Activated naive CD4-positive, alpha-beta T cell treated with anti-CD3 and anti-CD28 coated beads, Interleukin-2, amount 10 ng/mL, durations not matched to agents 7 days and 5 days (primary cell): ENCODE data around the gene GPR3.
"Not testable (repeated sequence)": the region's sequence is repeated elsewhere in the genome, so short reads cannot be mapped to it uniquely, and the experiment has no call there.

ENCODE experiments used
- CTCF ChIA-PET: fragments of 350-600 bp; sonication (Branson Sonifier 250); formaldehyde crosslinking; loops from one replicate; lab custom pipeline; 2021; ENCODE audit warnings: antibody characterized with exemption; lab: Charles Lee
- DNase-seq: peaks from one replicate; pipeline ENCODE4 v3.0.0-alpha.2; 2020
- H3K27ac Mint-ChIP-seq: one replicate; pipeline ENCODE4 v1.8.0; 2021; ENCODE audit warnings: mild to moderate bottlenecking, moderate library complexity, mixed read lengths
- H3K27me3 Mint-ChIP-seq: one replicate; pipeline ENCODE4 v1.8.0; 2021; ENCODE audit warnings: mild to moderate bottlenecking, mixed read lengths
- H3K36me3 Mint-ChIP-seq: one replicate; pipeline ENCODE4 v1.8.0; 2021; ENCODE audit warnings: mixed read lengths
- H3K4me1 Mint-ChIP-seq: one replicate; pipeline ENCODE4 v1.8.0; 2021; ENCODE audit warnings: mixed read lengths
- H3K4me3 Mint-ChIP-seq: one replicate; pipeline ENCODE4 v1.8.0; 2021; ENCODE audit warnings: mild to moderate bottlenecking, moderate library complexity, mixed read lengths
- H3K9me3 Mint-ChIP-seq: one replicate; pipeline ENCODE4 v1.8.0; 2021; ENCODE audit warnings: mixed read lengths

Gene GPR3

GRCh38 chr1:27403931-27404330, 11.5 kb downstream of the GPR3 start:
- no peak overlapping the region for H3K27ac Mint-ChIP-seq
- H3K27me3 Mint-ChIP-seq: no peaks in the 10 kb centered on the region
- peaks cover 22% of the 10 kb centered on the region for H3K36me3 Mint-ChIP-seq
- H3K4me3 Mint-ChIP-seq: no peak overlapping the region
- CTCF ChIA-PET: interaction anchor here (0.9 to 10.3 kb wide), 7 partner anchors 12 to 259 kb away, joined by 3 to 103 read pairs (median 6); partner anchors contain the start of gene AHDC1
- H3K9me3 Mint-ChIP-seq: no peaks in the 10 kb centered on the region
- DNase-seq: no peak
- peaks cover 18% of the 10 kb centered on the region for H3K4me1 Mint-ChIP-seq

DNA sequence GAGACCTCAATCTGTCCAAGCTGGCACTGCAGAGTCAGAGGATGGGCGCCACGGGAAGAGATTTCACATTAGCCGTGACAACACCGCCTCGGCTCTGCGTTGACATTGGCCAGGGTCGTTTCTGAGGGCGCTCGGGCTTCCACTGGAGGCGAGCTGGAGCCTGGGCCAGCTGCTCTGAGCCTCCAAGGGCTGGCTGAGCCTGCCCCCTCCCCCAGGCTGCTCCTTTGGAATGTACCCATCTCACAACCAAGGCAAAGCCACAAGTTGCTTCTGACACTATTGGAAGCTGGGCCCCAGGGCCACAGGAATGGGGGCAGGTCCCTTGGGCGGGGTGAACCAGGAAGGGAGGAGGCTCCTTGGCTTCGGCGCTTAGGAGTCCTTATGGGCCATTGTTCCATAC, 12.7 kb downstream of the GPR3 start:
- H3K36me3 Mint-ChIP-seq: peaks cover 23% of the 10 kb centered on the region
- H3K9me3 Mint-ChIP-seq: no peaks in the 10 kb centered on the region
- no peak overlapping the region for H3K27ac Mint-ChIP-seq
- H3K4me3 Mint-ChIP-seq: no peak overlapping the region
- H3K4me1 Mint-ChIP-seq: peaks cover 18% of the 10 kb centered on the region
- no peak for DNase-seq
- H3K27me3 Mint-ChIP-seq: no peaks in the 10 kb centered on the region
- CTCF ChIA-PET: interaction anchor here (0.7 to 1.2 kb wide), 2 partner anchors 201 to 258 kb away, joined by 3 to 5 read pairs; no protein-coding TSS in a partner anchor

GRCh38 chr1:27405598-27406361, 13.4 kb downstream of the GPR3 start:
- not testable (repeated sequence) for H3K4me3 Mint-ChIP-seq, H3K27me3 Mint-ChIP-seq, DNase-seq, H3K9me3 Mint-ChIP-seq, H3K27ac Mint-ChIP-seq
- Mint-ChIP-seq H3K4me1 (peaks cover 18% of the 10 kb centered on the region), H3K36me3 (peaks cover 25% of the 10 kb centered on the region)
- CTCF ChIA-PET: interaction anchor here (0.7 to 1.4 kb wide), 3 partner anchors 11 to 257 kb away, joined by 3 to 5 read pairs (median 4); no protein-coding TSS in a partner anchor

DNA sequence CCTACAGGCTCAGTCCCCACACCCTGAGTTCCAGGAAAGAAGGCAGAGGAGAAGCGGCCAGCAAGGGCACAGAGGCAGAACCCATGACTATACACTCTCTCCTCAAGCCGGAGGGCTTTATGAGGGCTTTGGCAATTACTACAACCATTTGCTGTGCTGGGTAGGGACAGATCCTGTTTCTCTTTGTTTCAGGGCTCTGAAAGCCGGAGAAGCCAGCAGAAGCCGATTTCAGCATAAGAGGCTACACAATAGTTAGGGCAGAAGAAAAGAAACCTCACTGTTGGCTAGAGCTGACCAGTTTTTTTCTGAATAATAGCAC, 13.9 kb downstream of the GPR3 start:
- no peaks in the 10 kb centered on the region for H3K27me3 Mint-ChIP-seq
- no peak for DNase-seq
- CTCF ChIA-PET: interaction anchor here (1.4 kb wide), 1 partner anchor 10 kb away, joined by 4 read pairs; no protein-coding TSS in a partner anchor
- peaks cover 18% of the 10 kb centered on the region for H3K4me1 Mint-ChIP-seq
- no peak overlapping the region for H3K4me3 Mint-ChIP-seq
- no peaks in the 10 kb centered on the region for H3K9me3 Mint-ChIP-seq
- H3K27ac Mint-ChIP-seq: no peak overlapping the region
- H3K36me3 Mint-ChIP-seq: peaks cover 31% of the 10 kb centered on the region

GRCh38 chr1:27406791-27407190, 14.4 kb downstream of the GPR3 start:
- CTCF ChIA-PET: interaction anchor here (1.4 kb wide), 1 partner anchor 10 kb away, joined by 4 read pairs; no protein-coding TSS in a partner anchor
- H3K27ac Mint-ChIP-seq, H3K9me3 Mint-ChIP-seq, DNase-seq, H3K4me3 Mint-ChIP-seq, H3K27me3 Mint-ChIP-seq: not testable (repeated sequence)
- Mint-ChIP-seq H3K4me1 (peaks cover 18% of the 10 kb centered on the region), H3K36me3 (peaks cover 32% of the 10 kb centered on the region)

DNA sequence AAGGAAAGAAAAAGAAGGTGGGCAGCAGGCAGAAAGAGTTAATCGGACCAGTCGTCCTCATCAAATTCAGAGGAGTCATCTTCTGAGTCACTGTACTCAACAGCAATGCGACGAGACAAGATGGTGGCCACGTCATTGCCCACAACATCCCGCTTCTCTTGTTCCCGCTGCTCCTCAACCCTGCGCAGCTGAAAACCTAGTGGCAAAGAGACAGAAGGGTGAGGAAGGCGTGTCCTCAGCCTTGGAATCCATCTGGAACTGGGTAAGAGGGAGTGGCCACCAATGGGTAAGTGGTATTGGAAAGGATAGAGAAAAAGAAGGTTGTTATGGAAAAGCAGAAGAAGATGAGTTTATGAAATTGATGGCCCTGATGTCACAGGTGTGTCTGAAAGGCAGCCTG, 15.7 kb downstream of the GPR3 start:
- Mint-ChIP-seq H3K4me1 (peaks cover 14% of the 10 kb centered on the region), H3K27ac (no peak overlapping the region), H3K4me3 (no peak overlapping the region), H3K9me3 (no peaks in the 10 kb centered on the region), H3K36me3 (peaks cover 44% of the 10 kb centered on the region), H3K27me3 (no peaks in the 10 kb centered on the region)
- no peak for DNase-seq
- CTCF ChIA-PET: interaction anchor here (0.9 kb wide), 1 partner anchor 13 kb away, joined by 3 read pairs; no protein-coding TSS in a partner anchor

- H3K4me1 Mint-ChIP-seq: no peaks in the 10 kb centered on the region
- no peaks in the 10 kb centered on the region for H3K27me3 Mint-ChIP-seq
- H3K4me3 Mint-ChIP-seq: no peak overlapping the region
- H3K36me3 Mint-ChIP-seq: peaks cover 60% of the 10 kb centered on the region
- H3K9me3 Mint-ChIP-seq: no peaks in the 10 kb centered on the region
- CTCF ChIA-PET: interaction anchor here (2.4 kb wide), 1 partner anchor 14 kb away, joined by 9 read pairs; no protein-coding TSS in a partner anchor
- no peak for DNase-seq
- no peak overlapping the region for H3K27ac Mint-ChIP-seq
Observed at GRCh38 chr1:27409669-27410068, 17.2 kb downstream of the GPR3 start.

GRCh38 chr1:27410709-27411108, 18.3 kb downstream of the GPR3 start:
- Mint-ChIP-seq H3K9me3 (no peaks in the 10 kb centered on the region), H3K4me1 (no peaks in the 10 kb centered on the region), H3K27ac (no peak overlapping the region), H3K27me3 (no peaks in the 10 kb centered on the region), H3K4me3 (no peak overlapping the region), H3K36me3 (peaks cover 69% of the 10 kb centered on the region)
- no peak for DNase-seq
- CTCF ChIA-PET: interaction anchor here (0.6 to 2.4 kb wide), 4 partner anchors 9 to 252 kb away, joined by 3 to 9 read pairs (median 4); no protein-coding TSS in a partner anchor

DNA sequence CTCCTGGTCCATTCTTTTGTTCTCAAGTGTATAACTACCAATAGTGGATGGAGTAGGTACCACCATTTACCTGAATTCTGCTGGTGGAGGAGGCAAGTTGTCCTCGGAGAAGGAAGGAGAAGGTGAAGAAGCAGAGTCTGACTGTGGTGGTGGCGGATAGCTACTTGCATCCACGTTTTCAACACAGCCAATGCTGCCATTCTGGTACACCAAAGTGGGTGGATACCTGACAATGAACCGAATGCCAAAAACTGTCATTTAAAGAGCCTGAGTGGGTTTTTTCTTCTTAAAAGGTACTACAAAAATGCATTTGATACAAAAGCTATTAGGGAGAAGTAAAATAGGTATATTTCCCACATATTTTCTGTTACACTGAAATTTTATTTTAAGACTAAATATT, 20.1 kb downstream of the GPR3 start:
- Mint-ChIP-seq H3K27me3 (no peaks in the 10 kb centered on the region), H3K36me3 (peaks cover 76% of the 10 kb centered on the region), H3K27ac (no peak overlapping the region), H3K4me1 (peaks cover 6% of the 10 kb centered on the region), H3K4me3 (no peak overlapping the region), H3K9me3 (no peaks in the 10 kb centered on the region)
- CTCF ChIA-PET: interaction anchor here (1.6 to 2.2 kb wide), 3 partner anchors 76 to 195 kb away, joined by 3 to 10 read pairs (median 5); no protein-coding TSS in a partner anchor
- DNase-seq: no peak

GRCh38 chr1:27413004-27413403, 20.6 kb downstream of the GPR3 start:
- H3K36me3 Mint-ChIP-seq: peaks cover 80% of the 10 kb centered on the region
- no peak for DNase-seq
- no peaks in the 10 kb centered on the region for H3K9me3 Mint-ChIP-seq
- no peak overlapping the region for H3K4me3 Mint-ChIP-seq
- H3K4me1 Mint-ChIP-seq: peaks cover 6% of the 10 kb centered on the region
- no peak overlapping the region for H3K27ac Mint-ChIP-seq
- H3K27me3 Mint-ChIP-seq: no peaks in the 10 kb centered on the region
- CTCF ChIA-PET: interaction anchor here (1.2 to 2.2 kb wide), 4 partner anchors 16 to 194 kb away, joined by 3 to 10 read pairs (median 4); no protein-coding TSS in a partner anchor

GRCh38 chr1:27414091-27414490, 21.7 kb downstream of the GPR3 start:
- Mint-ChIP-seq H3K9me3 (no peaks in the 10 kb centered on the region), H3K4me3 (no peak overlapping the region), H3K27me3 (no peaks in the 10 kb centered on the region), H3K36me3 (peaks cover 78% of the 10 kb centered on the region), H3K4me1 (peaks cover 16% of the 10 kb centered on the region), H3K27ac (no peak overlapping the region)
- CTCF ChIA-PET: interaction anchor here (0.7 to 3.9 kb wide), 6 partner anchors 14 to 192 kb away, joined by 3 to 50 read pairs (median 3); partner anchors contain the start of gene AHDC1
- no peak for DNase-seq

- Mint-ChIP-seq H3K4me3 (no peak overlapping the region), H3K4me1 (peaks cover 22% of the 10 kb centered on the region), H3K27me3 (no peaks in the 10 kb centered on the region), H3K9me3 (no peaks in the 10 kb centered on the region), H3K27ac (no peak overlapping the region), H3K36me3 (peaks cover 71% of the 10 kb centered on the region)
- CTCF ChIA-PET: interaction anchor here (0.6 to 3.9 kb wide), 19 partner anchors 10 to 368 kb away, joined by 3 to 50 read pairs (median 4); partner anchors contain the start of gene AHDC1
- peak; percentile 71 for DNase-seq
Observed at GRCh38 chr1:27416387-27417111, 24.1 kb downstream of the GPR3 start.

- H3K4me1 Mint-ChIP-seq: peaks cover 31% of the 10 kb centered on the region
- H3K27me3 Mint-ChIP-seq: no peaks in the 10 kb centered on the region
- peaks cover 65% of the 10 kb centered on the region for H3K36me3 Mint-ChIP-seq
- peak overlapping the region; percentile 73 for H3K27ac Mint-ChIP-seq
- H3K4me3 Mint-ChIP-seq: no peak overlapping the region
- CTCF ChIA-PET: interaction anchor here (1.1 to 3.9 kb wide), 4 partner anchors 13 to 189 kb away, joined by 3 to 50 read pairs (median 8); partner anchors contain the start of gene AHDC1
- H3K9me3 Mint-ChIP-seq: no peaks in the 10 kb centered on the region
- DNase-seq: no peak
Observed at GRCh38 chr1:27417713-27418112, 25.3 kb downstream of the GPR3 start.
